GM12873 (cell line): Measurements from ENCODE around the gene MBD3L3.

Experiments used
- CTCF ChIP-seq: IDR thresholded peaks from 2 replicates; pipeline ENCODE4 v1.5.1; 2012; ENCODE audit warnings: low read depth, mild to moderate bottlenecking, moderate library complexity, low read length, control low read depth; ENCODE audit not compliant: insufficient read depth; ENCODE audit errors: missing control alignments

Gene MBD3L3

DNA sequence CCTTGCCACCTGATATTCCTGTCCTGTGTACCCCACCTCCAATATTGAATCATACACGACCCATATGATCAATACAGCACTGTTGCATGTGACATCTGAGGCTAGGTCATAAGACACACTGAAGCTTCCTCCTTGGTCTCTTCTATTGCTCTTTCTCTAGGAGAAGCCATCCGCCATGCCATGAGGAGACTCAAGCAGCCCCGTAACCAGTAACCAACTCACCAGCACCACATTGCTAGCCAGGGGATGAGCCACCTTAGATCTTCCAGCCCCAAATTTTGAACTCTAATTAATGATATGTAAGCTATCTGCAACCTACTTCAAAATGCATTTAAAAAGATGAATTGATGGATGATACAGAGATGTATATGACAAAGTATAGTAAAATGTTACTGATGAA, 39.6 kb upstream of the MBD3L3 start:
- no peak for TF ChIP-seq CTCF

DNA sequence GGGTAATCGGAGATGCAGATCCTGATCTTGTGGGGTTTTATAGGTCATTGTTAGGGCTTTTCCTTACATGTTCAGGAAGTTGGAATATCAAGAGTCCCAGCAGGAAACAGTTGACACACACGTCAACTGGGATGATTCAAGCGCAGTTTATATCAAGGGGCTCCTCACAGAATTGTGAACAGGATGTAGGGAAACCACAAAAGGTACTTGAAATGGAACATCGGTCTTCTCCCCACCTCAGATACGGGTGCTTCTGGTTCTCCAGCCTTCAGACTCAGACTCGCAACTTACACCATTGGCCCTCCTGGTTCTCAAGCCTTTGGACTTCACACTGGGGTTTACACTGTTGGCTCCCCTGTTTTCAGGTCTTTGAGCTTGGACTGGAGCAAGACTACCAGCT, 30.5 kb upstream of the MBD3L3 start:
- no peak for TF ChIP-seq CTCF

- TF ChIP-seq CTCF = no peak
These were observed 24.8 kb upstream of the MBD3L3 start for GRCh38 chr19:7083076-7083956.

DNA sequence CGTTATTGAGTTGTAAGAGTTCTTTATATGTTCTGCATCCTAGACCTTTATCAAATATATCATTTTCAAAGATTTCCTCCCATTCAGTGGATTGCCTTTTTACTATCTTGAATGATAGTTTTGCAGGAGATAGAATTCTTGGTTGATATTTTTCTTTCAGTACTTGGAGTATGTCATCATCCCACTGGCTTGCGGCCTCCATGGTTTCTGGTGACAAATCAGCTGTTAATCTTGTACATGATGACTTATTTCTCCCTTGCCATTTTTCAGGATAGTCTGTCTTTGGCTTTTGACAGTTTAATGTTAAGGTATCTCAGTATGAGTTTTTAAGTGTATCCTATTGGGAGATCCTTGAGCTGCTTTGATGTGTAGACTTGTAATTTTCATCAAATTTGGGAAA, 19.5 kb upstream of the MBD3L3 start:
- no peak for TF ChIP-seq CTCF

DNA sequence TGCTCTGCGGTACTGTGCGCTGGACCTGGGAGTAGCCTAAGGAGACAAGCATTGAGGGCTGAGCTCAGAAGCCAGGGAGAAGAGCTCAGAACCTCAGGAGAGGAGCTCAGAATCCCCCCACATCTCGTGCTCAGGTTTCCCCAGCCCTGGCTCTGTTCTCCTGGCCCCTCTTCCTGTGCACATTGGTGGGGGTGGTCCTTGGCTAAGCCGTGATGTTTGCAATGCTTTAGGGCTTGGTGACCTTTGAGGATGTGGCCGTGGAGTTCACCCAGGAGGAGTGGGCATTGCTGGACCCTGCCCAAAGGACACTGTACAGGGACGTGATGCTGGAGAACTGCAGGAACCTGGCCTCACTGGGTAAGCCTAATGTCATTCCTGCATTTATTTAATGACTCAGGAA, 17.7 kb upstream of the MBD3L3 start:
- TF ChIP-seq CTCF = no peak

GRCh38 chr19:7074705-7075282, 16.3 kb upstream of the MBD3L3 start:
- TF ChIP-seq CTCF = no peak

DNA sequence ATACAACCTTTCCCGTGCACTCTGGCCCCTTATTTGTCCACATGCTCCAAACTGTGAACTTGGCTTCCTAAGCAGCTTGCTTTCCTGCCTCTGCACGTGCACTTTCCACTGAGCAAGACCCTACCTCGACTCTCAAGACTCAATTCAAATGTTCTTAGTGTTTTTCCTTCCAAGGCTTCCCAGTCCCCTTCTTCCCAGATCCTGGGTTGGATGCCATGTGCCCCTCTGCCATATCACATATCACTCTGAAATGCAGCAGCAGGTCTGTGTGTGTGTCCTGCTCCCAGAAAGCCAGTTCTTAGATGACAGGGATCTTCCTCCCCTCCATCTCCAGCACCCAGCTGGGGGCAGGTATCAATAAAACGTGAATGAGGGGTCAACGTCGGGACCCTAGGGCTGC, 14.1 kb upstream of the MBD3L3 start:
- TF ChIP-seq CTCF = no peak
